OCI-LY3 (cell line): ENCODE data around the gene ARL8A.

ENCODE experiments used
- H2AFZ ChIP-seq: fragments of 200-600, 300-600 bp; shearing (Covaris generic); 2 replicates; pipeline ENCODE4 v1.6.0; 2014; ENCODE audit warnings: antibody characterized with exemption, low read depth, low read length
- H3K27ac ChIP-seq: fragments of 200-600, 300-600 bp; sonication (generic); 2 replicates; pipeline ENCODE4 v1.5.1; 2014; ENCODE audit warnings: mild to moderate bottlenecking, low read length, moderate library complexity, mixed read lengths
- H3K27me3 ChIP-seq: fragments of 200-600, 300-600 bp; sonication (generic); 2 replicates; pipeline ENCODE4 v1.6.1; 2014; ENCODE audit warnings: low read depth, low read length, mixed read lengths
- H3K36me3 ChIP-seq: fragments of 200-600, 300-600 bp; sonication (generic); replicated peaks from 2 replicates; pipeline ENCODE3; 2014; ENCODE audit warnings: low read depth, low read length, mixed read lengths
- H3K4me1 ChIP-seq: fragments of 300-600, 200-600 bp; sonication (generic); 2 replicates; pipeline ENCODE4 v1.6.1; 2014; ENCODE audit warnings: low read length, mixed read lengths
- H3K4me2 ChIP-seq: fragments of 200-600, 300-600 bp; sonication (generic); 2 replicates; pipeline ENCODE4 v1.6.1; 2014; ENCODE audit warnings: low read length, mixed read lengths
- H3K4me3 ChIP-seq: fragments of 300-600, 200-600 bp; sonication (generic); 2 replicates; pipeline ENCODE4 v1.5.1; 2014; ENCODE audit warnings: antibody characterized with exemption, mild to moderate bottlenecking, low read length, moderate library complexity
- H3K79me2 ChIP-seq: fragments of 300-600, 200-600 bp; shearing (Covaris generic); 2 replicates; pipeline ENCODE4 v1.6.1; 2014; ENCODE audit warnings: mild to moderate bottlenecking, low read length, mixed read lengths
- H3K9ac ChIP-seq: fragments of 300-600, 200-600 bp; shearing (Covaris generic); 2 replicates; pipeline ENCODE4 v1.6.0; 2014; ENCODE audit warnings: mild to moderate bottlenecking, low read length, moderate library complexity
- H3K9me3 ChIP-seq: fragments of 200-600, 300-600 bp; shearing (Covaris generic); 2 replicates; pipeline ENCODE4 v1.6.1; 2014; ENCODE audit warnings: low read length, mixed read lengths; ENCODE audit not compliant: insufficient read depth
- H4K20me1 ChIP-seq: fragments of 200-600, 300-600 bp; sonication (generic); 2 replicates; pipeline ENCODE4 v1.6.1; 2016; ENCODE audit warnings: low read length, mixed read lengths; ENCODE audit not compliant: insufficient read depth
- EZH2phosphoT487 ChIP-seq: fragments of 200-600 bp; shearing (Covaris generic); IDR thresholded peaks from 2 replicates; pipeline ENCODE4 v1.6.1; 2018; ENCODE audit warnings: antibody characterized with exemption, mixed run types, low read depth
- TF ChIP-seq, protein P1 (sequence below): fragments of 200-600, 300-600 bp; sonication (generic); IDR thresholded peaks from 2 replicates; pipeline ENCODE4 v1.5.1; 2014; ENCODE audit warnings: antibody characterized with exemption, low read length, low read depth

The ARL8A gene

DNA sequence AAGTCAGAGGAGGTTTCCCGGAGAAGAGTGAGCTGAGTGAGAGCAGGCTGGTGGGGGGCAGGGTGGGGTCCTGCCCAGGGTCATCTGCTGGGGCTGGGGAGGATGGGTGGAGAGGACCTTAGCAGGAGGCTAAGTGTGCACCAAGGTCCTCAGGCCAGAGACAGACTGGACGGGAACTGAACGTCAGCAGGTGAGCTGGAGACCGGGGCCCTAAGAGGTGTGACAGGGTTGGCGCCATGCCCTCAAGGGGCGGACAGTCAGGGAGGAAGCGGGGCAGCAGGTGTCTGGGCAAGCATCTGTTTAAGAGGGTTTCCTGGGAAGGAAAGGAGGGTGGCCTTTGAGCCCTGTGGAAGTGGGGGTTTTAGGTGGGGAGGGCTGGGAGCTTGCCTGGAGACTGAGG lies 29.5 kb upstream of the ARL8A start:
- Histone ChIP-seq H2AFZ (no peak overlapping the region), H3K36me3 (no peaks in the 10 kb centered on the region), H3K27ac (no peak overlapping the region), H4K20me1 (no peaks in the 10 kb centered on the region), H3K4me2 (no peak overlapping the region), H3K4me3 (no peak overlapping the region), H3K9ac (no peak overlapping the region), H3K27me3 (peaks cover 6% of the 10 kb centered on the region), H3K4me1 (peaks cover 5% of the 10 kb centered on the region), H3K79me2 (no peaks in the 10 kb centered on the region), H3K9me3 (no peaks in the 10 kb centered on the region)
- TF ChIP-seq, protein P1, sequence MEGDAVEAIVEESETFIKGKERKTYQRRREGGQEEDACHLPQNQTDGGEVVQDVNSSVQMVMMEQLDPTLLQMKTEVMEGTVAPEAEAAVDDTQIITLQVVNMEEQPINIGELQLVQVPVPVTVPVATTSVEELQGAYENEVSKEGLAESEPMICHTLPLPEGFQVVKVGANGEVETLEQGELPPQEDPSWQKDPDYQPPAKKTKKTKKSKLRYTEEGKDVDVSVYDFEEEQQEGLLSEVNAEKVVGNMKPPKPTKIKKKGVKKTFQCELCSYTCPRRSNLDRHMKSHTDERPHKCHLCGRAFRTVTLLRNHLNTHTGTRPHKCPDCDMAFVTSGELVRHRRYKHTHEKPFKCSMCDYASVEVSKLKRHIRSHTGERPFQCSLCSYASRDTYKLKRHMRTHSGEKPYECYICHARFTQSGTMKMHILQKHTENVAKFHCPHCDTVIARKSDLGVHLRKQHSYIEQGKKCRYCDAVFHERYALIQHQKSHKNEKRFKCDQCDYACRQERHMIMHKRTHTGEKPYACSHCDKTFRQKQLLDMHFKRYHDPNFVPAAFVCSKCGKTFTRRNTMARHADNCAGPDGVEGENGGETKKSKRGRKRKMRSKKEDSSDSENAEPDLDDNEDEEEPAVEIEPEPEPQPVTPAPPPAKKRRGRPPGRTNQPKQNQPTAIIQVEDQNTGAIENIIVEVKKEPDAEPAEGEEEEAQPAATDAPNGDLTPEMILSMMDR = no peak
- no peak for TF ChIP-seq EZH2phosphoT487

DNA sequence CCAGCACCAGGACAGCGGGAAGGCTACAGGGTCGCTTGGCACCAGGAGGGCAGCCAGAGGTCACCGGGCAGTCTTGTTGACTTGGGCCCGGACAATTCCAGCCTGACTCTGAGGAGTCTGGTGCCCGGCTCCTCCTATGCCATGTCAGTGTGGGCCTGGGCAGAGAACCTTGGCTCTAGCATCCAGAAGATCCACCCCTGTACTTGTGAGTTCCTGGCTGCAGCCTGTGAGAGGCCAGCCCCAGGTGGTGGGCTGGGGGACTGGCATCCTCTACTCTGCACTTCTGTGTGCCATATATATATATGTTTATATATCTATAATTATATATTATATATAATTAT lies 27.4 kb upstream of the ARL8A start:
- Histone ChIP-seq H3K27me3 (no peaks in the 10 kb centered on the region), H3K4me3 (no peak overlapping the region), H3K36me3 (no peaks in the 10 kb centered on the region), H3K4me2 (no peak overlapping the region), H3K4me1 (no peaks in the 10 kb centered on the region), H3K9me3 (no peaks in the 10 kb centered on the region), H3K9ac (no peak overlapping the region), H2AFZ (no peak overlapping the region), H3K27ac (no peak overlapping the region), H4K20me1 (no peaks in the 10 kb centered on the region), H3K79me2 (no peaks in the 10 kb centered on the region)
- TF ChIP-seq EZH2phosphoT487 = no peak
- TF ChIP-seq, protein P1 = no peak

- TF ChIP-seq EZH2phosphoT487 = no peak
- TF ChIP-seq, protein P1 = no peak
Measured at GRCh38 chr1:202171292-202172014, 26.9 kb upstream of the ARL8A start.

GRCh38 chr1:202170726-202171125 lies 26.2 kb upstream of the ARL8A start:
- no peak for TF ChIP-seq EZH2phosphoT487
- TF ChIP-seq, protein P1 = peak; percentile 32
- Histone ChIP-seq H3K4me3 (no peak overlapping the region), H4K20me1 (no peaks in the 10 kb centered on the region), H3K79me2 (no peaks in the 10 kb centered on the region), H3K36me3 (no peaks in the 10 kb centered on the region), H3K27me3 (no peaks in the 10 kb centered on the region), H3K27ac (no peak overlapping the region), H2AFZ (no peak overlapping the region), H3K4me2 (no peak overlapping the region), H3K9me3 (no peaks in the 10 kb centered on the region), H3K4me1 (peaks cover 2% of the 10 kb centered on the region), H3K9ac (no peak overlapping the region)

More at GRCh38 chr1:202171292-202172014, 26.9 kb upstream of the ARL8A start:
- H3K4me1 ChIP-seq = no peaks in the 10 kb centered on the region
- H3K27me3 ChIP-seq = no peaks in the 10 kb centered on the region
- no peak overlapping the region for H3K4me2 ChIP-seq
- no peak overlapping the region for H3K4me3 ChIP-seq
- no peaks in the 10 kb centered on the region for H3K79me2 ChIP-seq
- H3K9ac ChIP-seq = no peak overlapping the region
- no peaks in the 10 kb centered on the region for H4K20me1 ChIP-seq
- no peaks in the 10 kb centered on the region for H3K36me3 ChIP-seq
- H3K27ac ChIP-seq = no peak overlapping the region
- H3K9me3 ChIP-seq = no peaks in the 10 kb centered on the region
- no peak overlapping the region for H2AFZ ChIP-seq
